GM21825 (cell line): ENCODE measurements around the gene PRKACA.
A peak's percentile ranks its signal among the peaks of the same experiment; 100 is the strongest.

Experiments
- ATAC-seq: cut with Tn5 transposase; IDR thresholded peaks from one replicate; pipeline ENCODE4 v1.9.1; 2021; ENCODE audit warnings: mild to moderate bottlenecking, moderate library complexity; ENCODE audit not compliant: unreplicated experiment

PRKACA gene

GRCh38 chr19:14096272-14096992 lies 21.1 kb downstream of the PRKACA start:
- ATAC-seq: no peak

- ATAC-seq: no peak
Observed at GRCh38 chr19:14094854-14095253, 22.7 kb downstream of the PRKACA start.

DNA sequence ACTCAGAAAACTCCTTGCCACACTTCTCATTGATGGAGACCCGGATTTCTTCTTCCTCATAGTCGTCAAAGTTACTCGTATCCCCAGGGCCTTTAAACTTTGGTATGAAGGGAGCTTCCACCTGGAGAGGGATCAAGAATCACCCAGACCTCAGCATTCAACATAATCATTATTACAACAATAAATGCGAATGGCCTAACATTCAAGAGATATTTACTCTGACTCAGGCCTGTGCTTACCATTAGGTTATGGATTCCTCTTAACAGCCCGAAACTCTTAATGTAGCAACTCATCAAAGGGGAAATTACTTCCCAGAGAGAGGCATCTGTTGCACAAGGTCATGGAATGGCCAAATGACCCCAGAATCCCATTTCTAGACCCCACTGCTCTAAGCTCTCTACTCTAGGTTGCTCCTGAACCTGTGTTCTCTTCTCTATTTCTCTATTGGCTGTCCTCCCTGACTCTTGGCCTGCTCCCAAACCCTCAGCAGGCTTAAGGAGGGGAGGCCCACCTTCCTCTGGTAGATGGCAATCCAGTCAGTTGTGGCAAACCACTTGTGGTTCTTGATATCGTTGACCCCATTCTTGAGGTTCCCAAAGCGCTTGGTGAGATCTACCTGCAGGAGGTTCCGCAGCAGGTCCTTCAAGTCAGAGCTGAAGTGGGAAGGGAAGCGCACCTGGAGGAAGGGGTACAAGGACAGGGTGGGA lies 24.3 kb downstream of the PRKACA start:
- ATAC-seq: no peak

- peak; percentile 9 for ATAC-seq
Observed at GRCh38 chr19:14091813-14092462, 25.6 kb downstream of the PRKACA start.

GRCh38 chr19:14091081-14091812 lies 26.3 kb downstream of the PRKACA start:
- ATAC-seq: peak; percentile 43

GRCh38 chr19:14090509-14091080 lies 27.0 kb downstream of the PRKACA start, which contains the start of gene SAMD1:
Gene SAMD1 (minus strand): TSS chr19:14090751.
- peak; percentile 33 for ATAC-seq

GRCh38 chr19:14089662-14090508 lies 27.7 kb downstream of the PRKACA start:
- no peak for ATAC-seq

GRCh38 chr19:14089412-14089661 lies 28.2 kb downstream of the PRKACA start:
- ATAC-seq: no peak

DNA sequence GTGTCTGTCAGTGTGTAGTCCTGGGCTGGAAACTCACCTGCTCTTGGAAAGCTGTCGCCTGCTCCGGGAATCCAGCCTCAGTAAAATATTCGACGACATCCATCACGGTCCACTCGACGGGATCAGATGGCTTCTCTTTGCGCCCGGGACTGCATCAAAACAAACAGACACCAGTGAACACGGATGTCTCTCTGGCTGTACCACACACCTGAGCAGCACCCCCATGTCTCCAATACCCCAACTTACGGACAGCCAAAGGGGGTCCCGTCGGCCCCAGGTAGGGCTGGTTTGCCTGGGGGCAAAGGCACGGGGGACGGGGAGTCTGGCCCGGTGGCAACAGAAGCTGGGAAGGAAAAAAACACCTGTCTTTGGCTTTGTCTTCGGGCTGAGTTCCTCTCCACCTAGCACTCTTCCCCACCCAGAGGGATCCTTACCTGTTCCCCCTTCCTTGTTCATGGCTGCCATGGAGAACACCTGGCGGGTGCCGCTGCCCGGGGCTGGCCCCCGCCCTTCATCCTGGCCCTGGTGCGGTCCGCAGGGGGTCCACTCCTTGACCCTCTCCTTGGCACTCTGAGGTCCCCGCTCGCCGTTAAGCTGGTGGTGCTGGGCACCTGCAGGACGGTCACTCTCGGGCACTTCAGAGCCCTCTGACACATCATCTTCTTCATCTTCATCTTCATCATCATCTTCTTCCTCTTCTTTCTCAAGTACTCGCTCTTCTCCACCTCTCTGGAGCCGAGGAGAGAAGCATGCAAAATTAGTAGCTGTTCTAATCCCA lies 28.7 kb downstream of the PRKACA start:
- no peak for ATAC-seq

DNA sequence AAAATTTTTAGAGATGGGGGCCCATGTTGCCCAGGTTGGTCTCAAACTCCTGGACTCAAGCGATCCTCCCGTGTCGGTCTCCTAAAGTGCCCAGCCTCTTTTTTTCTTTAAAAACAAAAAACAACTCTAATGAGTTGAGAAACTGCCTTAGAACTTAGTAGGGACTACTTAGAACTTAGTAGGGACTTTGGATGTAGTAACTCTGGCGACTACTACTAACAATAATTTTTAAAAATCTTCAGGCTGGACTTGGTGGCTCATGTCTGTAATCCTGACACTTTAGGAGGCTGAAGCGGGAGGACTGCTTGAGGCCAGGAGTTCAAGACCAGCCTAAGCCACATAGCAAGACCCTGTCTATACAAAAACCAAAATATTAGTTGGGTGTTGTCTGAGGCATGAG lies 31.5 kb downstream of the PRKACA start:
- ATAC-seq: no peak

DNA sequence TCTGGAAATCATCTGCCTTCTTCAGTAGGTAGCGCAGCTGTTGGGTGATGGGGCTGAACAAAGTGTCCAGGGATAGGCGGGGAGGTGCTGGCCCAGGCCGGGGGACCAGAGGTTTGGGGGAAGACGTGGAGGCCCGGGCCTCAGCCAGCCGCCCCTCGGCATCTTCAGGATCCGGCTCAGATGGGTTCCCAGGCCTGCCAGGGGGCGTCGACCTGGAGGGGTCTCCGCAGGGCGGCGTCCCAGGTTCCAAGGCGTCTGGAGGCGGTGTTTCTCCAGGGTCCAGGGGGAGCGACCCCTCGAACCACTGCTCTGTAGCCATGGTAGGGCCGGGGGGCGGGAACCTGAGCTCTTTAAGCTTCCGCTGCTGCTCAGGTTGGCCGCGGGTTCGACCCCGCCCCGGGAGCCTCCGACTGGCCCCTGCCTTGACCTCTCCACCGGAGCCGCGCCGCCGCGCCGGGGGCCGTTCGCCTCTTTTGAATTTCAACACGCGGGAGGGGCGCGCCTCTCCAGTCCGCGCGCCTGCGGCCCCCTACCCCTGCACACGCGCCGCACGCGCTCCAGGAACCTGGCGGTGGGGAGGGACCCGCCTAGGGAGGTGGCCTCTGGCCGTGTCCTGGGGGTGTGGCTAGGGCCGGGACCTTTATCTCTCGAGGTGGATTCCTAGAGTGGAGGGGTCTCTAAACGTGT lies 32.1 kb downstream of the PRKACA start, which contains the start of gene C19orf67:
Gene C19orf67, minus strand, starts transcription at position 475 of the 687 bp plus-strand sequence. Its CDS starts 156 bp downstream, at position 319.
- no peak for ATAC-seq

- ATAC-seq: no peak
Observed at GRCh38 chr19:14082675-14082960, 34.9 kb downstream of the PRKACA start.

DNA sequence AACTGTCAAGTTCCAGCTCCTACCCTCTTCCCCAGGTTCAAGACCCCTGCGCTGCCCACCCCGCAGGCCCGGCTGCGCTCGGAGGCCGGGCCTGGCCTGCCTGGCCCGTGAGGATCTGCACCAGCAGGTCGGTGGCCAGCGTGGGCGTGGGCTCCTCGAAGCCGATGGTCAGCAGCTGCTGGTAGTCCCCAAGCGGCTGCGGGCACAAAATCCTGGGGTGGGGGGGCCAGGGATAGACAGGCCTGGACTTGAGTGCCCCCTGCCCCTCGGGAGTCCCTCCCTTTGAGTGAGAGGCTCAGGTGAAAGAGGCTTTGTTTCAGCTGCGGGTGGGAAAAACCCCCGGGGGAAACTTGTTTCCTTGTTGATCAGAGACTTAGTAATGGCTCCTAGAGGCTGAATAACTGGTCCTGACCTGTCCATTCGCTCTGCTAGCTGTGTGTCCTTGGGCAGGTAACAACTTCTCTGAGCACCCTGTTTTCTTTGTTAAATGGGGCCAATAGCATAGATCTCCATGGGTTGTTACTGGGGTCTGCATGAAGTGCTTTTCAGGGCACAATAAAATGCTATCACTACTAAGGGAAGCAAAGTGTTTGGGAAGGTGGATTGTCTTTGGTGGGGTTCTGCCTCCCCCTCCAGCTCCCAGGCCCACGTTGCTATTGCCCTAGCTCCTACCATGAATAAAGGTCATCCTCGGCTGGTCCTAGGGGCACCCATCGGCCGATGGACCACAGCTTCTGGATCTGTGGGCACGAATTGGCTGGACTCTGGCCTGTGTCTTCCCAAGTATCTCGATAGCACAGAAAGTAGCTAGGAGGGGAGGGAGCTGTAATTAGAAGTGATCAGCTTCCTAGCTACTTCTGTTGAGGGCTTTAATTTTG lies 35.5 kb downstream of the PRKACA start:
- ATAC-seq: peak; percentile 17

GRCh38 chr19:14080887-14081796 lies 36.4 kb downstream of the PRKACA start:
- peak; percentile 79 for ATAC-seq

- no peak for ATAC-seq
Observed at GRCh38 chr19:14078411-14078810, 39.2 kb downstream of the PRKACA start.

GRCh38 chr19:14073925-14074838 lies 43.4 kb downstream of the PRKACA start:
- no peak for ATAC-seq
